ENCODE results near the gene ADAM12.

DNA sequence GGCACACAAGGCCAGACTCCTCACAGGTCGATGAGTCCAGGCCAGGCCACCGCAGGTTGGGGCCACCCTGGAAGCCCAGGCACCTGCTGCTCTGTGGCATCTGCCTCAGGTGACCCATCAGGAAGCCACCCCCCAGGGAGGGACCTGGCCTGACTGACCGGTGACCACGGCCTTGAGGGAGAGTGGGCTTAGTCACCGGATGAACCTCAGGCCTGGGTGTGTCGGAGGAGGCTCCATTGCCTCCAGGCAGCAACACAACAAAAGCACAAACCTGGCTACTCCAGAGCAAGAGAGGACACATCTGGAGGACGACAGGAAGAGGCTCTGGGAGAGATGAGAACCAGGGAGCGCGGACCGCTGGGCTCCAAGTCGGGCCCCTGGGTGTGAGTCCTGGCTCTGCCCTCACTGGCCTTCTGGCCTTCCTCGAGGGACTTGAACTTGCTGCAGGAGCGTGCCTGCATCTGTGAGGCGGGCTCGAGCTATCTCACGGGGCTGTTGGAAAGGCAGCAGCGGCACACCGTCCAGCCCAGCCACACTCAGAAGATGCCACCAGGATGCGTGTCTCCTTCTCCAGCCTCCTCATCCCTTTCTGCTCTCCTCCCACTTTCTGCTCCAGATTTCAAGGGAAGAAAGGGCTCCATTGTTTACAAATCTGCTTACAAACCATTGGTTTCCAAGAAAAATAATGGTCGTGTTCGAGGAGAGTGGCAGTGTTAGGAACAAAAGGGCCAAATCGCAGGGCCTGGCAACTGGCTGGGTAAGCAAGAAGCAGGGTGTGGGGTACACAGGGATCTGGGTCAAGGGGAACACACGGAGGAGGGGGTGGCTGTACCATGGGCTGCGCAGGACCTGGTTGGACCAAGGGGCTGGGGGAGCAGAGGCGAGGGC, 152.9 kb downstream of the ADAM12 start:
- TF ChIP-seq, protein P1, sequence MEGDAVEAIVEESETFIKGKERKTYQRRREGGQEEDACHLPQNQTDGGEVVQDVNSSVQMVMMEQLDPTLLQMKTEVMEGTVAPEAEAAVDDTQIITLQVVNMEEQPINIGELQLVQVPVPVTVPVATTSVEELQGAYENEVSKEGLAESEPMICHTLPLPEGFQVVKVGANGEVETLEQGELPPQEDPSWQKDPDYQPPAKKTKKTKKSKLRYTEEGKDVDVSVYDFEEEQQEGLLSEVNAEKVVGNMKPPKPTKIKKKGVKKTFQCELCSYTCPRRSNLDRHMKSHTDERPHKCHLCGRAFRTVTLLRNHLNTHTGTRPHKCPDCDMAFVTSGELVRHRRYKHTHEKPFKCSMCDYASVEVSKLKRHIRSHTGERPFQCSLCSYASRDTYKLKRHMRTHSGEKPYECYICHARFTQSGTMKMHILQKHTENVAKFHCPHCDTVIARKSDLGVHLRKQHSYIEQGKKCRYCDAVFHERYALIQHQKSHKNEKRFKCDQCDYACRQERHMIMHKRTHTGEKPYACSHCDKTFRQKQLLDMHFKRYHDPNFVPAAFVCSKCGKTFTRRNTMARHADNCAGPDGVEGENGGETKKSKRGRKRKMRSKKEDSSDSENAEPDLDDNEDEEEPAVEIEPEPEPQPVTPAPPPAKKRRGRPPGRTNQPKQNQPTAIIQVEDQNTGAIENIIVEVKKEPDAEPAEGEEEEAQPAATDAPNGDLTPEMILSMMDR (IDR thresholded peaks at IDR 0.05): no peak
- TF ChIP-seq POLR2A (IDR thresholded peaks at IDR 0.05) (no peak), EP300 (IDR thresholded peaks at IDR 0.05) (no peak)
